HUDEP-2 (cell line): ENCODE measurements around the gene IGFN1.
A peak's percentile ranks its signal among the peaks of the same experiment; 100 is the strongest.

Experiments
- DNase-seq, 76 experiments: peaks; one replicate each; lab custom pipeline; 2025; ENCODE audit not compliant: unreplicated experiment in 76 of 76; lab: John Stamatoyannopoulos, UW

IGFN1 gene

GRCh38 chr1:201190624-201191051 is at the start of gene IGFN1:
TSS of gene IGFN1 (plus strand) at chr1:201190824. CDS start at chr1:201193294, 2,470 bp downstream.
- no peak for DNase-seq

GRCh38 chr1:201140941-201141260 is 49.7 kb upstream of the IGFN1 start:
- DNase-seq = no peak

- no peak for DNase-seq
Observed at GRCh38 chr1:201141418-201141817, 49.2 kb upstream of the IGFN1 start.

- DNase-seq = no peak
Observed at GRCh38 chr1:201142011-201142848, 48.4 kb upstream of the IGFN1 start.

- no peak for DNase-seq
Observed at GRCh38 chr1:201142849-201143725, 47.5 kb upstream of the IGFN1 start.

GRCh38 chr1:201143726-201144635 is 46.6 kb upstream of the IGFN1 start:
- DNase-seq = no peak

GRCh38 chr1:201144701-201145100 is 45.9 kb upstream of the IGFN1 start:
- DNase-seq = no peak

GRCh38 chr1:201145132-201145531 is 45.5 kb upstream of the IGFN1 start:
- no peak for DNase-seq

GRCh38 chr1:201145816-201146215 is 44.8 kb upstream of the IGFN1 start:
- no peak for DNase-seq

GRCh38 chr1:201146626-201147390 is 43.8 kb upstream of the IGFN1 start:
- no peak for DNase-seq

- DNase-seq = no peak
Observed at GRCh38 chr1:201147396-201148015, 43.1 kb upstream of the IGFN1 start.

GRCh38 chr1:201149400-201149799 is 41.2 kb upstream of the IGFN1 start:
- DNase-seq = peak in 19 of 76 experiments; percentile 3 to 45 (median 32)

- DNase-seq = peak in 57 of 76 experiments; percentile 2 to 90 (median 38)
Observed at GRCh38 chr1:201153474-201154388, 36.9 kb upstream of the IGFN1 start.

GRCh38 chr1:201154389-201155165 is 36.0 kb upstream of the IGFN1 start, which contains the start of gene TMEM9:
TSS of gene TMEM9 (minus strand) at chr1:201154474. CDS start at chr1:201153923, 551 bp downstream.
- DNase-seq = peak; percentile 10 to 96 (median 92)

GRCh38 chr1:201155354-201155753 is 35.3 kb upstream of the IGFN1 start:
- no peak for DNase-seq

- DNase-seq = no peak
Observed at GRCh38 chr1:201156346-201156745, 34.3 kb upstream of the IGFN1 start.

- DNase-seq = no peak
Observed at GRCh38 chr1:201156819-201157218, 33.8 kb upstream of the IGFN1 start.
